ENCODE results near the gene IL1RL1. TPM values are rescaled to one million over a fixed set of nuclear protein-coding genes. Genes with fewer than 3 reads are reported as not detected.

IL1RL1 gene
- polyA plus RNA-seq, 1 donor from 2014 or later: not detected

- TF ChIP-seq SMC3 (conservative IDR thresholded peaks at IDR 0.05; ENCODE audit: poor library complexity) (no peak), POLR2AphosphoS5 (IDR thresholded peaks at IDR 0.05) (no peak), RAD21 (conservative IDR thresholded peaks at IDR 0.05) (no peak), CTCF (IDR thresholded peaks at IDR 0.05; ENCODE audit: poor library complexity, severe bottlenecking) (no peak), TAF1 (IDR thresholded peaks at IDR 0.05; ENCODE audit: low read depth) (no peak), EP300 (conservative IDR thresholded peaks at IDR 0.05; ENCODE audit: poor library complexity, severe bottlenecking) (no peak), MXI1 (conservative IDR thresholded peaks at IDR 0.05; ENCODE audit: poor library complexity, severe bottlenecking) (no peak), EZH2 (IDR thresholded peaks at IDR 0.05; ENCODE audit: borderline replicate concordance, insufficient read depth, low read length, poor library complexity, severe bottlenecking) (no peak), REST (IDR thresholded peaks at IDR 0.05; ENCODE audit: borderline replicate concordance) (no peak)
- H3K27ac ChIP-seq (ENCODE audit: low read length): no peak overlapping the region
Observed at GRCh38 chr2:102345329-102345920, 34.1 kb downstream of the IL1RL1 start.

GRCh38 chr2:102346381-102347130, 35.2 kb downstream of the IL1RL1 start:
- no peak overlapping the region for H3K4me2 ChIP-seq (ENCODE audit: low read length)
- no peak overlapping the region for H3K27ac ChIP-seq (ENCODE audit: low read length)
- no peaks in the 10 kb centered on the region for H3K27me3 ChIP-seq (ENCODE audit: insufficient read depth, low read depth, low read length)
- H3K9me2 ChIP-seq (ENCODE audit: insufficient read depth, low read length): no peaks in the 10 kb centered on the region
- no peak overlapping the region for H3K4me3 ChIP-seq (ENCODE audit: low read length)
- H3K9ac ChIP-seq (ENCODE audit: low read length): no peak overlapping the region
- H2AFZ ChIP-seq (ENCODE audit: low read depth, low read length): no peak overlapping the region
- no peak for TF ChIP-seq POLR2AphosphoS5 (IDR thresholded peaks at IDR 0.05)
- no peak for TF ChIP-seq EP300 (conservative IDR thresholded peaks at IDR 0.05; ENCODE audit: poor library complexity, severe bottlenecking)
- TF ChIP-seq TAF1 (IDR thresholded peaks at IDR 0.05; ENCODE audit: low read depth): no peak
- no peaks in the 10 kb centered on the region for H3K36me3 ChIP-seq (ENCODE audit: insufficient read depth, low read length)
- no peaks in the 10 kb centered on the region for H3F3A ChIP-seq (ENCODE audit: insufficient read depth, low read length, poor library complexity, severe bottlenecking)
- H4K20me1 ChIP-seq (ENCODE audit: insufficient read depth): no peaks in the 10 kb centered on the region
- no peaks in the 10 kb centered on the region for H3K79me2 ChIP-seq (replicated peaks; ENCODE audit: insufficient read depth, low read length)
- H3K9me3 ChIP-seq (ENCODE audit: low read length): no peaks in the 10 kb centered on the region

More at GRCh38 chr2:102345329-102345920, 34.1 kb downstream of the IL1RL1 start:
- H3F3A ChIP-seq (ENCODE audit: insufficient read depth, low read length, poor library complexity, severe bottlenecking): no peaks in the 10 kb centered on the region
- no peaks in the 10 kb centered on the region for H3K9me3 ChIP-seq (ENCODE audit: low read length)
- no peaks in the 10 kb centered on the region for H3K9me2 ChIP-seq (ENCODE audit: insufficient read depth, low read length)
- H3K36me3 ChIP-seq (ENCODE audit: insufficient read depth, low read length): no peaks in the 10 kb centered on the region
- H3K9ac ChIP-seq (ENCODE audit: low read length): no peak overlapping the region
- H3K27me3 ChIP-seq (ENCODE audit: insufficient read depth, low read depth, low read length): no peaks in the 10 kb centered on the region
- no peak overlapping the region for H3K4me2 ChIP-seq (ENCODE audit: low read length)
- no peaks in the 10 kb centered on the region for H4K20me1 ChIP-seq (ENCODE audit: insufficient read depth)
- H3K79me2 ChIP-seq (replicated peaks; ENCODE audit: insufficient read depth, low read length): no peaks in the 10 kb centered on the region
- no peak overlapping the region for H3K4me3 ChIP-seq (ENCODE audit: low read length)
- no peak overlapping the region for H2AFZ ChIP-seq (ENCODE audit: low read depth, low read length)
